ENCODE results near the gene CAPN7. TPM values are rescaled to one million over a fixed set of nuclear protein-coding genes. Genes with fewer than 3 reads are reported as not detected.
"Not testable (repeated sequence)": the region's sequence is repeated elsewhere in the genome, so short reads cannot be mapped to it uniquely, and the experiment has no call there.

CAPN7 gene
- total RNA-seq, 5 donors from 2014 or later (not counting 1 experiment from before 2014, with no cell fraction given): 62.2 to 82.5 (median 74.6) TPM

DNA sequence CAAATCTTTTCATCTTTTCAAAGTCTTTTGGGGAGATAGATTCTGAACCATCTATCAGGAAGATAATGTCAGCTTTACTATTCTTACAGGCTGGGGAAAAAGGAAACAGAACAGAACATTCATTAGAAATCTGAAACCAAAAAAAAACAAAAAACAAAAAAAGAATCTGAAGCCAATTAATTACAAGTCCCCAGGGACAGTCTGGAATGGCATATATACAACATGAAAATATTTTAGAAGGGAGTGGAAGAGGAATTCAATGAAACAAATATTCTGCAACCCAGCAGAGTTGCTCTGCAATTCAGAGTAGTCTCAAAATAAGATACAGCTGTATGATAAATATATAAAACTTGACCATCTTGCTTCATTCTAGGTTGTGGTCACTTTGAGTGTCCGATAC is 41.7 kb upstream of the CAPN7 start:
- ChIA-PET POLR2A (interaction anchor here in 1 of 2 donors (0.6 kb wide), 2 partner anchors 135 to 1906 kb away, joined by 3 to 8 read pairs; no protein-coding TSS in a partner anchor), CTCF (no interaction called here)
- H3K9me3 Mint-ChIP-seq: peaks cover 0 to 1% (median 0%) of the 10 kb centered on the region in 3 donors
- no peak overlapping the region for H3K4me3 Mint-ChIP-seq
- H3K36me3 Mint-ChIP-seq: no peaks in the 10 kb centered on the region
- H3K27me3 ChIP-seq (replicated peaks in 1 of 2; ENCODE audit: control insufficient read depth in 2 of 2, extremely low read depth in 1 of 2, insufficient read depth in 2 of 2, low read length in 1 of 2): no peaks in the 10 kb centered on the region
- no peak overlapping the region for H3K4me3 ChIP-seq (ENCODE audit: control insufficient read depth in 1 of 2, extremely low read depth in 1 of 2, low read length in 1 of 2)
- H3K27ac ChIP-seq (ENCODE audit: low read length): no peak overlapping the region
- DNase-seq (no peak), ATAC-seq (replicated peaks in 1 of 4) (no peak)
- no peak overlapping the region for H3K27ac Mint-ChIP-seq
- peaks cover 0 to 4% of the 10 kb centered on the region in 2 donors for H3K27me3 Mint-ChIP-seq
- H3K36me3 ChIP-seq (ENCODE audit: control insufficient read depth in 2 of 2, extremely low read depth in 1 of 2, insufficient read depth in 1 of 2, low read length in 1 of 2): no peaks in the 10 kb centered on the region
- no CpG with 5 or more reads among the region's 1 CpG for WGBS (ENCODE audit: insufficient coverage)
- H3K4me1 Mint-ChIP-seq: peaks cover 0 to 4% (median 3%) of the 10 kb centered on the region in 3 donors
- H3K4me1 ChIP-seq (ENCODE audit: control insufficient read depth in 1 of 2, extremely low read depth in 1 of 2, insufficient read depth in 2 of 2, low read length in 2 of 2): no peaks in the 10 kb centered on the region
- H3K9me3 ChIP-seq: no peaks in the 10 kb centered on the region

DNA sequence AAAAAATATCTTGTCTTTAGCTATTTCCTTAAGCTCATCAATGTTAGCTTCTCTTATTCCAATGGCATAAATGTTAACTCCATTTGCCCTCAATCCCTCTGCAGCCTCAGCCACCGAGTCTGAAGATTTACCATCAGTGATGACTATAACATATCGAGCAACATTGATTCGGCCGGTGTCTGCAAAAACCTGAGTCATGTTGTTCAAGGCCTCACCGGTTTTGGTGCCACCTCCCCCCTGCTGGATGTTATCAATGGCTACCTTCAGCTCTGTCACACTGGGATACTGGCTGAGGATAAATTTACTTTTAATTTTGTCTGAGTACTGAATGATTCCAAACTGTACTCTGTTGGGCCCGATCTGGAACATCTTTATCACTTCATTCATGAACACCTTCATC is 41.0 kb upstream of the CAPN7 start:
- no peak for DNase-seq
- ChIA-PET CTCF (interaction anchor here in 1 of 2 donors (0.7 kb wide), 1 partner anchor 67 kb away, joined by 3 read pairs; no protein-coding TSS in a partner anchor), POLR2A (interaction anchor here in 1 of 2 donors (0.6 kb wide), 1 partner anchor 1053 kb away, joined by 9 read pairs; no protein-coding TSS in a partner anchor)
- no peak overlapping the region for H3K27ac ChIP-seq (ENCODE audit: low read length)
- no peak overlapping the region for H3K4me3 ChIP-seq (ENCODE audit: control insufficient read depth in 1 of 2, extremely low read depth in 1 of 2, low read length in 1 of 2)
- no peaks in the 10 kb centered on the region for H3K27me3 ChIP-seq (replicated peaks in 1 of 2; ENCODE audit: control insufficient read depth in 2 of 2, extremely low read depth in 1 of 2, insufficient read depth in 2 of 2, low read length in 1 of 2)
- no peaks in the 10 kb centered on the region for H3K36me3 ChIP-seq (ENCODE audit: control insufficient read depth in 2 of 2, extremely low read depth in 1 of 2, insufficient read depth in 1 of 2, low read length in 1 of 2)
- Mint-ChIP-seq H3K36me3 (no peaks in the 10 kb centered on the region), H3K4me1 (no peaks in the 10 kb centered on the region), H3K4me3 (no peak overlapping the region), H3K27ac (no peak overlapping the region), H3K9me3 (peaks cover 0 to 1% (median 0%) of the 10 kb centered on the region in 3 donors), H3K27me3 (peaks cover 0 to 4% of the 10 kb centered on the region in 2 donors)
- no peaks in the 10 kb centered on the region for H3K9me3 ChIP-seq
- WGBS (ENCODE audit: insufficient coverage): 100% methylated on average over 1 of the region's 6 CpGs
- no peaks in the 10 kb centered on the region for H3K4me1 ChIP-seq (ENCODE audit: control insufficient read depth in 1 of 2, extremely low read depth in 1 of 2, insufficient read depth in 2 of 2, low read length in 2 of 2)
- no peak for ATAC-seq (replicated peaks in 1 of 4)

DNA sequence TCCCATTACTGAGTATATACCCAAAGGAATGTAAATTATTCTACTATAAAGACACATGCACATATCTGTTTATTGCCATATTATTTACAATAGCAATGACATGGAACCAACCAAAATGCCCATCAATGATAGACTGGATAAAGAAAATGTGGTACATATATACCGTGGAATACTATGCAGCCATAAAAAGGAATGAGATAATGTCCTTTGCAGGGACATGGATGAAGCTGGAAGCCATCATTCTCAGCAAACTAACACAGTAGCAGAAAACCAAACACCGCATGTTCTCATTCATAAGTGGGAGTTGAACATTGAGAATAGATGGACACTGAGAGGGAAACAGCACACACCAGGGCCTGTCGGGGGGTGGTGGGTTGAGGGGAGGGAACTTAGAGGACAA is 39.7 kb upstream of the CAPN7 start:
- CTCF ChIA-PET; DNase-seq; POLR2A ChIA-PET; H3K27me3 ChIP-seq (replicated peaks in 1 of 2; ENCODE audit: control insufficient read depth in 2 of 2, extremely low read depth in 1 of 2, insufficient read depth in 2 of 2, low read length in 1 of 2); H3K4me1 Mint-ChIP-seq; H3K9me3 ChIP-seq; H3K4me1 ChIP-seq (ENCODE audit: control insufficient read depth in 1 of 2, extremely low read depth in 1 of 2, insufficient read depth in 2 of 2, low read length in 2 of 2); ATAC-seq (replicated peaks in 1 of 4); H3K4me3 ChIP-seq (ENCODE audit: control insufficient read depth in 1 of 2, extremely low read depth in 1 of 2, low read length in 1 of 2); H3K27ac ChIP-seq (ENCODE audit: low read length); H3K4me3 Mint-ChIP-seq; H3K27ac Mint-ChIP-seq; H3K9me3 Mint-ChIP-seq; H3K27me3 Mint-ChIP-seq; H3K36me3 Mint-ChIP-seq; H3K36me3 ChIP-seq (ENCODE audit: control insufficient read depth in 2 of 2, extremely low read depth in 1 of 2, insufficient read depth in 1 of 2, low read length in 1 of 2): not testable (repeated sequence)
- WGBS (ENCODE audit: insufficient coverage): no CpG with 5 or more reads among the region's 3 CpGs

DNA sequence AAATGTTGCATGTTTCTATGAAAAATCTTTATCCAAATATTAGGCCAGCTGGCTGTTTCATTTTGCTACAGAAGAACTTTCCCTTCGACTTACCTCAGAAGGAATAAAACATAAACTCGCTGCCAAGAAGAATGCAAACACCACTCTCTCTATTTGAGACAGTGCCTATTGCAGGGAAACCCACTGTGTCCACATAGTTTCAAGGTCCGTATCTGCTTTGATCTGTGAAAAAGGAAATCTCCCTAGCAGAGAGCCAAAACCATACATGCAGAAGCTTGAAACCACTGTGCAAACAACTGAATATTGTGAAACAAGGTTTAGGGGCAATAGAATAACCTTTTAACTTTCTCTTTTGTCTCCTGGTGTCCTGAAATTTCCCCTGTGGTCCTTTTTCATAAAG is 35.0 kb upstream of the CAPN7 start:
- Histone ChIP-seq H3K36me3 (ENCODE audit: control insufficient read depth in 2 of 2, extremely low read depth in 1 of 2, insufficient read depth in 1 of 2, low read length in 1 of 2) (no peaks in the 10 kb centered on the region), H3K27ac (ENCODE audit: low read length) (no peak overlapping the region), H3K27me3 (replicated peaks in 1 of 2; ENCODE audit: control insufficient read depth in 2 of 2, extremely low read depth in 1 of 2, insufficient read depth in 2 of 2, low read length in 1 of 2) (peaks cover 0 to 3% of the 10 kb centered on the region in 2 experiments), H3K4me1 (ENCODE audit: control insufficient read depth in 1 of 2, extremely low read depth in 1 of 2, insufficient read depth in 2 of 2, low read length in 2 of 2) (no peaks in the 10 kb centered on the region), H3K4me3 (ENCODE audit: control insufficient read depth in 1 of 2, extremely low read depth in 1 of 2, low read length in 1 of 2) (no peak overlapping the region), H3K9me3 (no peaks in the 10 kb centered on the region)
- no peak for DNase-seq
- Mint-ChIP-seq H3K9me3 (no peaks in the 10 kb centered on the region), H3K36me3 (no peaks in the 10 kb centered on the region), H3K27me3 (peaks cover 20 to 21% of the 10 kb centered on the region in 2 donors), H3K4me3 (no peak overlapping the region), H3K27ac (no peak overlapping the region), H3K4me1 (no peaks in the 10 kb centered on the region)
- ChIA-PET CTCF (no interaction called here), POLR2A (no interaction called here)
- 17% methylated on average over 2 of the region's 3 CpGs for WGBS (ENCODE audit: insufficient coverage)
- ATAC-seq (replicated peaks in 1 of 4): no peak

DNA sequence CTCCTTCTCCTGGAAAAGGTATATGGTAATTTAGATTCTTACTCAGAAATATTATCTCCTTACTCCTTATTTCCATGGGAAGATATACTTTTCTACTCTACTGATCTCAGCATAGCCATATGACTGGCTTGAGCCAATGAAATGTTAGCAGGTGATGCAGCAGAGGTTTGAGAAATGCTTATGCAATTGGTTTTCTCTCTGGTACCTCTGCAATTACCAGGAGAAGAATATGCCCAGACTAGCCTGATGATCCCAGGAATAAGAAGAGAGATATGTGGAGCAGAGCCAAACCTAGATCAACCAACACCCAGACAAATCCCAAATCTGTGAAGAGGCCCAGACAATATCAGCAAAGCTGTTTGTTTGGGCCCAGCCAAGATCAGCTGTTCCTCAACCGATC is 33.2 kb upstream of the CAPN7 start:
- no peaks in the 10 kb centered on the region for H3K9me3 ChIP-seq
- DNase-seq (no peak), ATAC-seq (replicated peaks in 1 of 4) (no peak)
- no peaks in the 10 kb centered on the region for H3K4me1 ChIP-seq (ENCODE audit: control insufficient read depth in 1 of 2, extremely low read depth in 1 of 2, insufficient read depth in 2 of 2, low read length in 2 of 2)
- H3K36me3 Mint-ChIP-seq: no peaks in the 10 kb centered on the region
- H3K9me3 Mint-ChIP-seq: no peaks in the 10 kb centered on the region
- ChIA-PET POLR2A (no interaction called here), CTCF (no interaction called here)
- no peak overlapping the region for H3K27ac Mint-ChIP-seq
- H3K4me3 Mint-ChIP-seq: no peak overlapping the region
- H3K4me1 Mint-ChIP-seq: no peaks in the 10 kb centered on the region
- WGBS (ENCODE audit: insufficient coverage): 80% methylated on average over 1 of the region's 1 CpG
- H3K27me3 Mint-ChIP-seq: peaks cover 22 to 23% of the 10 kb centered on the region in 2 donors
- peaks cover 0 to 7% of the 10 kb centered on the region in 2 experiments for H3K27me3 ChIP-seq (replicated peaks in 1 of 2; ENCODE audit: control insufficient read depth in 2 of 2, extremely low read depth in 1 of 2, insufficient read depth in 2 of 2, low read length in 1 of 2)
- H3K27ac ChIP-seq (ENCODE audit: low read length): no peak overlapping the region
- H3K36me3 ChIP-seq (ENCODE audit: control insufficient read depth in 2 of 2, extremely low read depth in 1 of 2, insufficient read depth in 1 of 2, low read length in 1 of 2): no peaks in the 10 kb centered on the region
- H3K4me3 ChIP-seq (ENCODE audit: control insufficient read depth in 1 of 2, extremely low read depth in 1 of 2, low read length in 1 of 2): no peak overlapping the region

DNA sequence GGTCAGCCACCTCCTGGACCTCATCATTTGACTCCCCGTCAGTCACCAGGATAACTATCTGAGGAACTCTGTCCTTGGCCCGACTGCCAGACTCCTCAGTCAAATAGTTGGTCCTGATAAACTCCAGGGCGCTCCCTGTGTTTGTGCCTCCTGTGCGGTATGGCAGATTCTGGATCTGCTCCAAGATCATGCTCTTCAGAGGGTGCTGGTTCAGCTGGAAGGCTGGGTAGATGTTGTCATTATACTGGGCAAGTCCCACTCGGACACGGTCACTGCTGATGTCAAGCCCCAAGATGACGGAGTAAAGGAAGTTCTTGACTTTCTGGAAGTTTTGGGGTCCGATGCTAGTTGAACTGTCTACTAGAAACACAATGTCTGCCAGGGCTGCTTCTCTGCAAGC is 31.1 kb upstream of the CAPN7 start:
- ChIA-PET POLR2A (no interaction called here), CTCF (no interaction called here)
- DNase-seq: no peak
- no peaks in the 10 kb centered on the region for H3K36me3 ChIP-seq (ENCODE audit: control insufficient read depth in 2 of 2, extremely low read depth in 1 of 2, insufficient read depth in 1 of 2, low read length in 1 of 2)
- H3K9me3 ChIP-seq: no peaks in the 10 kb centered on the region
- no peak for ATAC-seq (replicated peaks in 1 of 4)
- Mint-ChIP-seq H3K9me3 (no peaks in the 10 kb centered on the region), H3K27me3 (peaks cover 22 to 27% of the 10 kb centered on the region in 2 donors), H3K27ac (no peak overlapping the region), H3K36me3 (no peaks in the 10 kb centered on the region), H3K4me3 (no peak overlapping the region), H3K4me1 (peaks cover 2 to 5% (median 2%) of the 10 kb centered on the region in 3 donors)
- H3K27me3 ChIP-seq (replicated peaks in 1 of 2; ENCODE audit: control insufficient read depth in 2 of 2, extremely low read depth in 1 of 2, insufficient read depth in 2 of 2, low read length in 1 of 2): peaks cover 0 to 9% of the 10 kb centered on the region in 2 experiments
- H3K27ac ChIP-seq (ENCODE audit: low read length): no peak overlapping the region
- peaks cover 0 to under 1% of the 10 kb centered on the region in 2 experiments for H3K4me1 ChIP-seq (ENCODE audit: control insufficient read depth in 1 of 2, extremely low read depth in 1 of 2, insufficient read depth in 2 of 2, low read length in 2 of 2)
- WGBS (ENCODE audit: insufficient coverage): 91% methylated on average over 8 of the region's 8 CpGs
- H3K4me3 ChIP-seq (ENCODE audit: control insufficient read depth in 1 of 2, extremely low read depth in 1 of 2, low read length in 1 of 2): no peak overlapping the region

DNA sequence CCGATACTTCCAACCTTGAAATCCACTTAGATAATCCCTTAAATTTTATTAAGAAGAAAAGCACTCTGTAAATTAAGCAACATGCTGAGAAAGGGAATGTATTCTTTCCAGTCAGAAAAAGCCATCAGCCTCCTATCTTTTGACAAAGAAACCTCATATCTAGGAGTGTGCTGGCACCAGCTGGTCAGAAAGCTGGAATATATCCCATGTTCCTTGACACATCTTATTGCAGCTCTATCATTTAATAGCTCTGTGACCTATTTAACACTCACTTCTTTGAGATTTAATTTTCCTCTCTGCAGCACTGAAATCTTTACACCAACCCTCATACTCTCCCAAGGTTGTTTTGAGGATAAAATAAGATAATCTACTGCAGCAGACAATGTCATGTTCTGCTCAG is 30.4 kb upstream of the CAPN7 start:
- no peak overlapping the region for H3K4me3 ChIP-seq (ENCODE audit: control insufficient read depth in 1 of 2, extremely low read depth in 1 of 2, low read length in 1 of 2)
- DNase-seq (no peak), ATAC-seq (replicated peaks in 1 of 4) (no peak)
- H3K9me3 ChIP-seq: no peaks in the 10 kb centered on the region
- Mint-ChIP-seq H3K4me1 (peaks cover 8 to 9% (median 9%) of the 10 kb centered on the region in 3 donors), H3K4me3 (no peak overlapping the region), H3K9me3 (no peaks in the 10 kb centered on the region), H3K27ac (no peak overlapping the region), H3K27me3 (peaks cover 22 to 30% of the 10 kb centered on the region in 2 donors), H3K36me3 (no peaks in the 10 kb centered on the region)
- ChIA-PET POLR2A (no interaction called here), CTCF (no interaction called here)
- peaks cover 0 to 6% of the 10 kb centered on the region in 2 experiments for H3K4me1 ChIP-seq (ENCODE audit: control insufficient read depth in 1 of 2, extremely low read depth in 1 of 2, insufficient read depth in 2 of 2, low read length in 2 of 2)
- H3K27me3 ChIP-seq (replicated peaks in 1 of 2; ENCODE audit: control insufficient read depth in 2 of 2, extremely low read depth in 1 of 2, insufficient read depth in 2 of 2, low read length in 1 of 2): peaks cover 0 to 9% of the 10 kb centered on the region in 2 experiments
- H3K36me3 ChIP-seq (ENCODE audit: control insufficient read depth in 2 of 2, extremely low read depth in 1 of 2, insufficient read depth in 1 of 2, low read length in 1 of 2): no peaks in the 10 kb centered on the region
- H3K27ac ChIP-seq (ENCODE audit: low read length): no peak overlapping the region
- WGBS (ENCODE audit: insufficient coverage): no CpG with 5 or more reads among the region's 1 CpG

All from T-cell (primary cell).